GM12874 (cell line): Measurements from ENCODE around the gene COL1A2.

Source experiments
- CTCF ChIP-seq: IDR thresholded peaks from 2 replicates; pipeline ENCODE4 v1.5.1; 2011; ENCODE audit warnings: low read depth, mild to moderate bottlenecking, control low read depth, low read length, moderate library complexity; ENCODE audit not compliant: insufficient read depth

COL1A2 gene

DNA sequence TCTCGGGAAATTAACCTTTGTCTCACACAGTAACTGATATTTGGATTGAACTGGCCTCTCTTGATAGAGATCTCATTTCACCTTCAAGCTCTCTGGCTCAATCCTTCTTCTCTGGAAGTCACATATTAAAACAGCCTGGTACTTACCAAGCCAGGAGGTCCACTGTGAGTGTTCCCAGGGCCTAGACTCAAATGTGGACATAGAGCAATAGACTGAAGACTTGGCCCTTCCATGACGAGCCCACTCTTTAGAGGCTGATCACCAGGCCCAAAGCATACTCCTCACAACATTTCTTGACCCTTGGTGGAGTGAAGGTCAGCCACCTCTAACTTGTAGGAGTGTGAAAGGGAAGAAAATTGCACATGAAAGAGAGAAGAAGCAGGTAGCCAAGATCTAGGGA lies 38.5 kb downstream of the COL1A2 start:
- TF ChIP-seq CTCF: no peak

DNA sequence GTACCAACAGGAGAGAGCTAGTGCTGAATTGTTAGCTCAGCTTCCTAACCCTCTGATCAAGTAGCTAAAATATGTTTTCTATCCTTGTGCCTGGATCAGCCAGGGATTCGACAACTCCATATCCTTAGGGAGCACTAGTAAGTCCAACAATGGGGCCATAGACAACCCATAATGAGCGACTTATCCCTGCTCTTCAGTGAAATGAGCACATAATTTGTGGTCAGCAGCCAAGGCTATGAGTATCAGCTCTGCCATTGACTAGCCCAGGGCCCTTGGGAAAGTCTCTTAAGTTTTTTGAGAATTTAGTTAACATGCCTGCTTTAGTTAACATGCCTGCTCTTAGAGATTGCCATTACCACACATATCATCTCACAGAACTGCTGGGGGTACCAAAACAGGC lies 39.3 kb downstream of the COL1A2 start:
- no peak for TF ChIP-seq CTCF

- TF ChIP-seq CTCF: peak; percentile 73
Observed at GRCh38 chr7:94436018-94436604, 41.4 kb downstream of the COL1A2 start.

DNA sequence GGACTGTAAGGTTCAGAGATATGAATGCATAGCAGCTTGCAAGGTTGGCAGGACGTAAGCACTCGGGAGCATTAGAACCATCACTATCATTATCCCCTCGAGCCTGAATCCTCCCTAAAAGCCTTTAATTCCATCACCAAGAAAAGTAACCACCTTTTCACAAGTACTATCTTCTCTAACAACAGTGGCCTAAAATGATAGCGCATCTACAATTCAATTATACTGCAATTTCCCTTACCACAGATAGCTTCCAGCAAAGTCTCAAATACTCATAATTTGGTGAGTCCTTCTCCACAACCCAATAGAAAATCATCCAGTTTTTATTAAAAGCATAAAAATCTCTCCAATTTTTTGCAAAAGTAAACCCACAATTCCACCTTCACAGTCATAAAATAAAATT lies 42.0 kb downstream of the COL1A2 start:
- TF ChIP-seq CTCF: no peak

DNA sequence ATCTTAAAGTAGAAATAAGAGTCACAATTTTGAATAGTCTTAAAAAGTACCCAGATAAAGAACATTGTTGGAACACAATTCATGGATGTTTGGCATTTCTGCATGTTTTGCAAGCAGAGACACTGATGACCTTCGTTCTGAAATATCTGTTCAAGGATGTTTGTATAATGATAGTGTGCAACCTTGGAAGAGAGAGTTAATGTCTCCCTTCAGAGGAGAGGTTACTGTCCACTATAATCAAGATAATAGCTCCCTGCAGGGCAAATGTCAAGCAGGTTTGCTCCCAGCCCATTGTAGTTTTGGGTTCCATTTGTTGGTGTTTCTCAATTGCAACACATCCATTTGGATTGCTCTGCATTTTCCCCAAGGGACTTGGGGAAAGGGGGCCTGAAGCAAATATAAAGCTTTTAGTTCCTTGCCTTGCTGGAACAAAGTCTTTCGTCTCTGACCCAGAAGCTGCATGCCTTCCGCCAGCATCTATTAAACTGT lies 45.2 kb downstream of the COL1A2 start:
- no peak for TF ChIP-seq CTCF

- TF ChIP-seq CTCF: no peak
Observed at GRCh38 chr7:94440451-94441039, 45.9 kb downstream of the COL1A2 start.

DNA sequence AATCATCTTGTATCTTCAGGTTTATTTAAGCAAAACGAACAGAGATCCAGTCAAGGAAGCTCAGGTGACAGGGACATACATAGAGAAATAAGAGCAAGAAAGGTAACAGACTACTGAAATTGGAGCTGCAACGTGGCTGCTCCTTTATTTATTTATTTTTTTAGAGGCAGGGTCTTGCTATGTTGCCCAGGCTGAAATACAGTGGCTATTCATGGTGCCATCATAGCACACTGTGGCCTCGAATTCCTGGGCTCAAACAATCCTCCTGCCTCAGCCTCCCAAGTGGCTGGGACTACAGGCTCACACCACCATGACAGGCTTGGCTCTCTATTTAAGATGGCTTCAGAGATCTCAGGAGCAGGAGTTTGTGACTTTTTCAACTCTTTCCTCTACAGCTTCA lies 46.4 kb downstream of the COL1A2 start:
- no peak for TF ChIP-seq CTCF
